ENCODE results near the gene RUBCN. TPM values are rescaled to one million over a fixed set of nuclear protein-coding genes. Genes with fewer than 3 reads are reported as not detected.
"Not testable (repeated sequence)": the region's sequence is repeated elsewhere in the genome, so short reads cannot be mapped to it uniquely, and the experiment has no call there.

RUBCN gene
- total RNA-seq, 1 donor from 2014 or later: 9.2 TPM

GRCh38 chr3:197722734-197723133 lies 14.0 kb downstream of the RUBCN start:
- H3K36me3 ChIP-seq (ENCODE audit: control insufficient read depth, insufficient read depth, low read length): no peaks in the 10 kb centered on the region
- DNase-seq (ENCODE audit: low read depth) (no peak), FAIRE-seq (no peak)
- H3K4me3 ChIP-seq (ENCODE audit: low read depth, low read length): no peak overlapping the region
- no peaks in the 10 kb centered on the region for H3K27me3 ChIP-seq (ENCODE audit: control insufficient read depth, insufficient read depth, low read length)
- no peak for TF ChIP-seq CTCF (IDR thresholded peaks at IDR 0.05; ENCODE audit: insufficient read depth, low read length, severe bottlenecking)

DNA sequence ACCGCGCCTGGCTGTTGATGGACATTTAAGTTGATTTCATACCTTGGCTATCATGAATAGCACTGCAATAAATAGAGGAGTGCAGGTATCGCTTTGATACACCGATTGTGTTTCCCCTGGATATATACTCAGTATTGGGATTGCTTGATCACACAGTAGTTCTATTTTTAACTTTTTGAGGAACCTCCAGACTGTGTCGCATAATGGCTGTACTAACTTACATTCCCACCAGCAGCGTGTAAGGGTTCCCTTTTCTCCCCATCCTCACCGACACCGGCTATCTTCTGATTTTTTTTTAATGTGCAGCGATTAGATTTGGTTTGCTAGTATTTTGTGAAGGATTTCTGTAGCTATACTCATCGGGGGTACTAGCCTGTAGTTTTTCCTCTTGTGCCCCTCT lies 16.0 kb downstream of the RUBCN start:
- peaks cover 2% of the 10 kb centered on the region for H3K36me3 ChIP-seq (ENCODE audit: control insufficient read depth, insufficient read depth, low read length)

GRCh38 chr3:197718891-197719290 lies 17.8 kb downstream of the RUBCN start:
- FAIRE-seq (peak; percentile 98), DNase-seq (ENCODE audit: low read depth) (peak; percentile 100)
- no peak for TF ChIP-seq CTCF (IDR thresholded peaks at IDR 0.05; ENCODE audit: insufficient read depth, low read length, severe bottlenecking)
- Histone ChIP-seq H3K4me3 (ENCODE audit: low read depth, low read length) (no peak overlapping the region), H3K27me3 (ENCODE audit: control insufficient read depth, insufficient read depth, low read length) (no peaks in the 10 kb centered on the region), H3K36me3 (ENCODE audit: control insufficient read depth, insufficient read depth, low read length) (peaks cover 4% of the 10 kb centered on the region)

More for the DNA sequence above, 16.0 kb downstream of the RUBCN start:
- Histone ChIP-seq H3K4me3 (ENCODE audit: low read depth, low read length) (no peak overlapping the region), H3K27me3 (ENCODE audit: control insufficient read depth, insufficient read depth, low read length) (no peaks in the 10 kb centered on the region)
- no peak for DNase-seq (ENCODE audit: low read depth)
- no peak for FAIRE-seq
- no peak for TF ChIP-seq CTCF (IDR thresholded peaks at IDR 0.05; ENCODE audit: insufficient read depth, low read length, severe bottlenecking)

DNA sequence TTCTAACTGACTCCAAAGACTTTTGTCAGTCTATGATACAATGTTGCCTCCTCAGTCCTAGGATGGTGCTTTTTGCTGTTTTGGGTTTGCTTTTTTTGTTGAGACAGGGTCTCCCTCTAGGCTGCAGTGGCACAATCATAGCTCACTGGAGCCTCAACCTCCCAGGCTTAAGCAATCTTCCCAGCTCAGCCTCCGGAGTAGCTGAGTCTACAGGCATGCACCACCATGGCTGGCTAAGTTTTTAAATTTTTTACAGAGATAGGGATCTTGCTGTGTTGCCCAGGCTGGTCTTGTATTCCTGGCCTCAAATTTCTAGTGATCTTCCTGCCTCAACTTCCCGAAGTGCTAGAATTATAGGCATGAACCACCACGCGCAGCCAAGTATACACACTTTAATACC lies 22.5 kb downstream of the RUBCN start:
- FAIRE-seq (no peak), DNase-seq (ENCODE audit: low read depth) (no peak)
- TF ChIP-seq CTCF (IDR thresholded peaks at IDR 0.05; ENCODE audit: insufficient read depth, low read length, severe bottlenecking): no peak
- H3K4me3 ChIP-seq (ENCODE audit: low read depth, low read length): no peak overlapping the region
- peaks cover 4% of the 10 kb centered on the region for H3K36me3 ChIP-seq (ENCODE audit: control insufficient read depth, insufficient read depth, low read length)
- H3K27me3 ChIP-seq (ENCODE audit: control insufficient read depth, insufficient read depth, low read length): no peaks in the 10 kb centered on the region

DNA sequence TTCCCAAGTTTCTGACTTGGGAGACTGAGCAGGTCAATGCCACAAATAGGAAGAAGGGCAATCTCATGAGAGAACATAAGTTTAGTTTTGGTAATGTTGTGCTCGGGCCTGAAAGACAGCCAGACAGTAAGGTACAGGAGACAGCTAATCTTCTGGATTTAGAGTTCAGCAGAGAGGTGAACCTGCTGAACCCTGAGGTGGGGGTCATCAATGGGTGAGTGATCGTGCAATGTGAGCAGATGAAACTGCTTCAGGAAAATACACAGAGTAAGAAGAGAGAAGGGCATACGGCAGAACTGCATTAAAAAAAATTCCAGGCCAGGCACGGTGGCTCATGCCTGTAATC lies 23.3 kb downstream of the RUBCN start:
- H3K27me3 ChIP-seq (ENCODE audit: control insufficient read depth, insufficient read depth, low read length): no peaks in the 10 kb centered on the region
- H3K4me3 ChIP-seq (ENCODE audit: low read depth, low read length): no peak overlapping the region
- peaks cover 4% of the 10 kb centered on the region for H3K36me3 ChIP-seq (ENCODE audit: control insufficient read depth, insufficient read depth, low read length)
- DNase-seq (ENCODE audit: low read depth): no peak
- no peak for TF ChIP-seq CTCF (IDR thresholded peaks at IDR 0.05; ENCODE audit: insufficient read depth, low read length, severe bottlenecking)
- no peak for FAIRE-seq

DNA sequence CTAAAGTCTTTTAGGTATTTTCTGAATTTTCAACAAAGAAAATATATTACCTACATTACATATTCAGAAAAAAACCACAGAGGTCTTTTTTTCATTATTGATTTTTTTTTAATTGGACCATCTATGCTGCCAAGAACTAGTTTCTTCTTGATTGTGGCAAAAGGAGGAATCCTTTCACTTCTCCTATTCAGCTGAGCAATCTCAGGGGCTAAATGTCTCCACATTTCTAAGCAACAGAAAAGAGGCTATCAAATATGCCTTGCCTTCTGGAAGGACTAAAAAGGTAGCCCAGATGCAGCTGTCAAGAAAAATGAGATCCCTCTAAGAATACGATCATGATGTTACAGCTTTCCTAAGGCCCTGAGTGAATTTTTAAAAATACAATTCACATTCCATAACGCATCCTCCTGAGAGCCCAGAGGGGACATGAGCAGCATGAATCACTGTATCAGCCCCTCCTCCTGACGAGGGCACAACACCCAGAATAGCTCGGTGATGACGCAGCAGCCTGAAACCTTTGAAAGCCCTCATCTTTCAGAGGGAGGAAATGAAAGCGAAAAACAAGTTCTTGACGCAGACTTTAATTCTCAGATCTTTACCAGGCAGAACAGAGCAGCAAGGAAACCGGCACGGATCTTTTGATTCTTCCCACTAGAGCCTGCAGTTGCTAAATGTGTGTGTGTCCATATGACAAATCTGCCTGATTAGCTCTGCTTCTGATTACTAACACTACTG lies 24.6 kb downstream of the RUBCN start:
- H3K27me3 ChIP-seq (ENCODE audit: control insufficient read depth, insufficient read depth, low read length): no peaks in the 10 kb centered on the region
- DNase-seq (ENCODE audit: low read depth) (peak; percentile 98), FAIRE-seq (peak; percentile 50)
- H3K4me3 ChIP-seq (ENCODE audit: low read depth, low read length): peak overlapping the region; percentile 14
- TF ChIP-seq CTCF (IDR thresholded peaks at IDR 0.05; ENCODE audit: insufficient read depth, low read length, severe bottlenecking): no peak
- H3K36me3 ChIP-seq (ENCODE audit: control insufficient read depth, insufficient read depth, low read length): peaks cover 2% of the 10 kb centered on the region

GRCh38 chr3:197710965-197711364 lies 25.7 kb downstream of the RUBCN start:
- not testable (repeated sequence) for FAIRE-seq; H3K36me3 ChIP-seq (ENCODE audit: control insufficient read depth, insufficient read depth, low read length); H3K27me3 ChIP-seq (ENCODE audit: control insufficient read depth, insufficient read depth, low read length); DNase-seq (ENCODE audit: low read depth); H3K4me3 ChIP-seq (ENCODE audit: low read depth, low read length)
